GM12891 (cell line): ENCODE measurements around the gene PNPLA7.

Experiments
- DNase-seq: peaks from one replicate; pipeline ENCODE4 v3.0.0; 2011; ENCODE audit warnings: low spot score; ENCODE audit not compliant: insufficient read length
- FAIRE-seq: peaks from 2 replicates; lab custom pipeline; 2011; peaks lifted over from hg19 to GRCh38; lab: Jason Lieb, UNC
- PAX5 ChIP-seq: IDR thresholded peaks from 2 replicates; pipeline ENCODE4 v1.6.1; 2011; ENCODE audit warnings: low read length, moderate library complexity, mild to moderate bottlenecking; ENCODE audit not compliant: insufficient read depth, severe bottlenecking
- POLR2A ChIP-seq: IDR thresholded peaks from 2 replicates; pipeline ENCODE4 v1.6.1; 2011; ENCODE audit warnings: low read depth, low read length, control low read depth
- POLR2AphosphoS5 ChIP-seq: IDR thresholded peaks from 2 replicates; pipeline ENCODE4 v1.6.1; 2011; ENCODE audit warnings: low read depth, low read length, control low read depth
- POU2F2 ChIP-seq: IDR thresholded peaks from 2 replicates; pipeline ENCODE4 v1.6.1; 2011; ENCODE audit warnings: low read depth, mild to moderate bottlenecking, control low read depth, low read length, moderate library complexity
- SPI1 ChIP-seq: IDR thresholded peaks from 2 replicates; pipeline ENCODE4 v1.6.1; 2011; ENCODE audit warnings: low read depth, low read length, control low read depth
- TAF1 ChIP-seq: IDR thresholded peaks from 2 replicates; pipeline ENCODE4 v1.6.1; 2011; ENCODE audit warnings: low read depth, low read length, control low read depth

PNPLA7 gene

GRCh38 chr9:137434498-137435380 lies 115.5 kb downstream of the PNPLA7 start:
- TF ChIP-seq POLR2A (no peak), POLR2AphosphoS5 (no peak), TAF1 (no peak), POU2F2 (no peak), SPI1 (no peak), PAX5 (no peak)
- FAIRE-seq: no peak

DNA sequence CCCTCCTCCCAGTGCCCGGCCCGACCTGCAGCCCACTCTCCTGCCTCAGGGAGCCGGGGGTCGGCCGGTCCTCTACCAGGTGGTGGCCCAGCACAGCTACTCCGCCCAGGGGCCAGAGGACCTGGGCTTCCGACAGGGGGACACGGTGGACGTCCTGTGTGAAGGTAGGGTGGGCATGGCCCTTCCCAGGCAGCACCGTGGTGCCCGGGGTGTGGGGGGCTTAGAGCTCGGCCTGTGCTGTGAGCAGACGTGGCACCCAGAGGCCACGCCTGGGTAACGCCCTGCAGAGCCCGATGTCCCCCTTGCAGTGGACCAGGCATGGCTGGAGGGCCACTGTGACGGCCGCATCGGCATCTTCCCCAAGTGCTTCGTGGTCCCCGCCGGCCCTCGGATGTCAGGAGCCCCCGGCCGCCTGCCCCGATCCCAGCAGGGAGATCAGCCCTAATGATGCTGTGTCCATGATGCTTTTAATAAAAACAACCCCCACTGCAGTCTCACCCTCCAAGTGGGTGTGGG lies 116.2 kb downstream of the PNPLA7 start:
- TF ChIP-seq PAX5 (no peak), SPI1 (no peak), POLR2A (no peak), POU2F2 (no peak), TAF1 (no peak), POLR2AphosphoS5 (no peak)
- DNase-seq (no peak), FAIRE-seq (no peak)

More at GRCh38 chr9:137434498-137435380, 115.5 kb downstream of the PNPLA7 start:
- DNase-seq: no peak

GRCh38 chr9:137433349-137433915 lies 116.8 kb downstream of the PNPLA7 start:
- TF ChIP-seq TAF1 (no peak), POLR2AphosphoS5 (no peak), POLR2A (no peak), PAX5 (no peak), SPI1 (no peak), POU2F2 (no peak)
- FAIRE-seq (no peak), DNase-seq (no peak)

GRCh38 chr9:137432687-137433348 lies 117.4 kb downstream of the PNPLA7 start:
- FAIRE-seq (no peak), DNase-seq (no peak)
- TF ChIP-seq SPI1: no peak
- TF ChIP-seq POU2F2: no peak
- no peak for TF ChIP-seq PAX5
- no peak for TF ChIP-seq TAF1
- no peak for TF ChIP-seq POLR2A
- TF ChIP-seq POLR2AphosphoS5: no peak

DNA sequence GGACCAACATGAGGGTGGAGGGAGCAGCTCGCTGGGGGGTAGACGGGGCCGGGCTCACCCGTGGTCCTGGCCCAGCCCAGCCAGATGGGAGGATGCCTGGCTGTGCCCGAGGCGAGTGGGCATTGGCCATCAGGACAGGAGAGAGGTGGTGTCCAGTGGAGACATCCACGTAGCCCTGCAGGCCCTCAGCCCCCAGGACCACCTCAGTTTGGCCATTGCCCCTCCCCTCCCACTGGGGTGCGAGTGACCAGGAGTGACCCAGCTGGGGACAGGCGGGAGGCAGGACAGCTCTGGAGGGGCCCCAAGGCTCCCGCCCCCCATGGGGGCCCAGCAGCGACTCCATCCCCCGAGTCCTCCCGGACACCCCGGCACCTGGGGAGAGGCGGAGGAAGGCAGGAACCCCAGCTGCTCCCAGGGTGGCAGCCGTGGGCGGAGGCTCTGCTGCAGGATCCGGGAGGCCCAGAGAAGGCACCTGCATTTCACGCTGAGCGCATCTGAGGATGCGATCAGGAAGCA lies 118.7 kb downstream of the PNPLA7 start:
- DNase-seq (no peak), FAIRE-seq (no peak)
- TF ChIP-seq POU2F2: no peak
- no peak for TF ChIP-seq TAF1
- no peak for TF ChIP-seq PAX5
- no peak for TF ChIP-seq POLR2AphosphoS5

DNA sequence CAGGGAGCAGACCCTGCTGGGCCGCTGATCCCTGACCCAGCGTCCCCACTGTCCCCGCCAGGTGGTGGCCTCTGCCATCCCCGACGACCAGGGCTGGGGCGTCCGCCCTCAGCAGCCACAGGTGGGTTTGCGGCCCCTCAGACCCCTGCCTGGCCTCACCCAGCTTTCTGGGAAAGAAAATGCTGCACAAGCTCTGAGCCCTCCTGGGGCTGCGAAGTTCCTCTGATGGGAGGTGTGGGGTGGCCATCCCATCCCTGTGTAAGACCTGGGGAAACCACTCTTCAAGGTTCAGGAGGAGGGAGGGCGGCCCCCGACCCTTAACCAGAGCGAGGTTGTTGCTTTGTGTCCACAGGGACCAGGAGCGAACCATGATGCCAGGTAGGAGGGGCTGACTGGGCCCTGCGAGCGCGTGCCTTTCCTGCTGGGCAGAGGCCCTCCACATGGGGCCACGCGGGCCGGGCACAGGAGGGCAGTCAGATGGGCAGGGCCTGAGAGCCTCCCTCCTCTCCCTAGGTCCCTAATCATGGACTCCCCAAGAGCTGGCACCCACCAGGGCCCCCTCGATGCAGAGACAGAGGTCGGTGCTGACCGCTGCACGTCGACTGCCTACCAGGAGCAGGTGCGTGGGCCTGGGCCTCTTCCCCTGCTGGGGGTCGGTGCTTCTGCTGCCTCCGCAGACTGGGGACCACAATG lies 119.3 kb downstream of the PNPLA7 start:
- no peak for TF ChIP-seq POLR2AphosphoS5
- TF ChIP-seq POU2F2: no peak
- TF ChIP-seq POLR2A: no peak
- TF ChIP-seq PAX5: no peak
- no peak for TF ChIP-seq SPI1
- TF ChIP-seq TAF1: no peak
- DNase-seq: no peak
- FAIRE-seq: no peak

GRCh38 chr9:137429974-137430722 lies 120.1 kb downstream of the PNPLA7 start:
- TF ChIP-seq SPI1 (no peak), PAX5 (peak; percentile 21)
- FAIRE-seq (peak; percentile 90), DNase-seq (peak; percentile 79)

- DNase-seq (no peak), FAIRE-seq (no peak)
- TF ChIP-seq POLR2A: no peak
- no peak for TF ChIP-seq POU2F2
- no peak for TF ChIP-seq PAX5
- no peak for TF ChIP-seq SPI1
- no peak for TF ChIP-seq POLR2AphosphoS5
- no peak for TF ChIP-seq TAF1
These were observed 120.7 kb downstream of the PNPLA7 start for GRCh38 chr9:137429546-137429890.
